GM12891 (cell line): Measurements from ENCODE around the gene CALU.

Source experiments
- DNase-seq: peaks from one replicate; pipeline ENCODE4 v3.0.0; 2011; ENCODE audit warnings: low spot score; ENCODE audit not compliant: insufficient read length
- FAIRE-seq: peaks from 2 replicates; lab custom pipeline; 2011; peaks lifted over from hg19 to GRCh38; lab: Jason Lieb, UNC
- PAX5 ChIP-seq: IDR thresholded peaks from 2 replicates; pipeline ENCODE4 v1.6.1; 2011; ENCODE audit warnings: low read length, moderate library complexity, mild to moderate bottlenecking; ENCODE audit not compliant: insufficient read depth, severe bottlenecking
- POLR2A ChIP-seq: IDR thresholded peaks from 2 replicates; pipeline ENCODE4 v1.6.1; 2011; ENCODE audit warnings: low read depth, low read length, control low read depth
- POLR2AphosphoS5 ChIP-seq: IDR thresholded peaks from 2 replicates; pipeline ENCODE4 v1.6.1; 2011; ENCODE audit warnings: low read depth, low read length, control low read depth
- POU2F2 ChIP-seq: IDR thresholded peaks from 2 replicates; pipeline ENCODE4 v1.6.1; 2011; ENCODE audit warnings: low read depth, mild to moderate bottlenecking, control low read depth, low read length, moderate library complexity
- SPI1 ChIP-seq: IDR thresholded peaks from 2 replicates; pipeline ENCODE4 v1.6.1; 2011; ENCODE audit warnings: low read depth, low read length, control low read depth
- TAF1 ChIP-seq: IDR thresholded peaks from 2 replicates; pipeline ENCODE4 v1.6.1; 2011; ENCODE audit warnings: low read depth, low read length, control low read depth

Gene CALU

GRCh38 chr7:128807191-128807590, 68.0 kb downstream of the CALU start:
- no peak for FAIRE-seq
- DNase-seq = no peak
- TF ChIP-seq SPI1 (no peak), POU2F2 (no peak), TAF1 (no peak), PAX5 (no peak), POLR2A (no peak), POLR2AphosphoS5 (no peak)

DNA sequence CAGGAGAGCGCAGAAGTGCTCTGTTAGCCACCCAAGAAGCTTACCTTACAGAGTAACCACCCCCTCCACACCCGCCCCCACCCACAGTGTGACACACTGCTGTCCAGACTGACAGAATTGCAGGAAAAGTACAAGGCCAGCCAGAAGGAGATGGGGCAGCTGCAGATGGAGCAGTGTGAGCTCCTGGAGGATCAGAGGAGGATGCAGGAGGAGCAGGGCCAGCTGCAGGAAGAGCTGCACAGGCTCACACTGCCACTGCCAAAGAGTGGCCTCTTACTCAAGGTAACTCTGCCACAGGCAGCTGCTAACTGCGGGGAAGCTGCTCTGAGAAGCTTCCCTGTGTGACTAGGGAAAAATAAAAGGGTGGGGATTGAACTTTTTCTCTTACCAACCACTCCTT, 70.2 kb downstream of the CALU start:
- no peak for FAIRE-seq
- no peak for DNase-seq
- no peak for TF ChIP-seq PAX5
- no peak for TF ChIP-seq POLR2A
- TF ChIP-seq TAF1 = no peak
- no peak for TF ChIP-seq SPI1
- TF ChIP-seq POLR2AphosphoS5 = no peak
- TF ChIP-seq POU2F2 = no peak

DNA sequence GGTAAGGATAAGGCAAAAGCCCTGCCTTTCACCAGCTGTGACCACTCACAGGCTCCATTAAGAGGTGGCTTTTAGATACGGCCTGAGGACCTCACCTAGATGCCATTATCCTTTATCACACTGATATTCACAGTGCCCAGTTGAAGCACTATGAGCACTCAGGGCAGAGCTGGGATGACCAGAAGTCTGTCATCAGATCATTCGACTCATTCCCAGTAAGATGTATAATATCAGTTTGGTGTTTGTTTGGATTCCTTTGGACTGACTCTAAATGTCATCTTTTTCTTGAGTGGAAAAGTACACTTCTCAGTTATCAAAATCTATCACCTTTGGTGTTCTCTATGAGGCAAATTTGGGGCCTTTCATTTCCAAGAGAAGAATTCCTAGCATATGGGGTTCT, 71.3 kb downstream of the CALU start:
- no peak for DNase-seq
- no peak for TF ChIP-seq POLR2A
- no peak for TF ChIP-seq POU2F2
- FAIRE-seq = no peak

- TF ChIP-seq POLR2A (no peak), PAX5 (no peak), POU2F2 (no peak), TAF1 (no peak), SPI1 (no peak)
- no peak for FAIRE-seq
- no peak for DNase-seq
These were observed 71.8 kb downstream of the CALU start for GRCh38 chr7:128810997-128811396.

DNA sequence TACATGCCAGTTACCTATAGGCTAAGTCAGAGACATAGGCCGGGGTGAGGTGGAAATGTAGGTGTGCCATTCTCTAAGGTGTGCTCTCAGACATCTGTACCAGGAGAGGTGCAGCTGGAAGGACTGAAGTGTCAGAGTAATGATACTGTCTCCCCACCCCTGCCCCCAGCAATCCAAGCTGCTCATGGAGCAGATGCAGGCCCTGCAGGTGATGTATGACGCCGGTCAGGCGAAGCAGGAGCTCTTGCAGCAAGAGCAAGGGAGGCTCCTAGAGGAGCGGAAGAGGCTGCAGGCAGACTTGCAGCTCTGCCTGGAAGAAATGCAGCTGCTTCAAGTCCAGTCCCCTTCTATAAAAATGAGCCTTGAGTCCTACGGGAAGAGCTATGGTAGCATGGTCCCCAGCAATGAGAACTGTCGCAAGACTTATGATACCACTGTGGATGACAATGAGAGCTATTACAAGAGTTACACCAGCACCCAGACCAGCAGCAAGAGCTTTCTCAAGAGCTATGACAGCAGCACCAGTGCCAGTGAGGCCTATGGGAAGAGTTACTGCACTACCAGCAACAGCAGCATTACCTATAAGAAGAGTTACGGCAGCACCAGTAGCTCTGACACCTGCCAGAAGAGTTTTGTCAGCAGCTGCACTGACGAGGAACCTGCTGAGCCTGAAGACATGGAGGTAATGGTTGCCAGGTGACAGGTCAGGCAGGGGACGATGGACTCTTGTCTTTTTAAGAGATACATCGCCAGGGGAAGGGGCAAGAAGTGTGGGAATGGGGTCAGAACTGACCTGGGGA, 72.7 kb downstream of the CALU start:
- TF ChIP-seq POLR2A (no peak), TAF1 (no peak), POU2F2 (no peak), SPI1 (no peak), PAX5 (no peak), POLR2AphosphoS5 (no peak)
- DNase-seq (no peak), FAIRE-seq (no peak)

DNA sequence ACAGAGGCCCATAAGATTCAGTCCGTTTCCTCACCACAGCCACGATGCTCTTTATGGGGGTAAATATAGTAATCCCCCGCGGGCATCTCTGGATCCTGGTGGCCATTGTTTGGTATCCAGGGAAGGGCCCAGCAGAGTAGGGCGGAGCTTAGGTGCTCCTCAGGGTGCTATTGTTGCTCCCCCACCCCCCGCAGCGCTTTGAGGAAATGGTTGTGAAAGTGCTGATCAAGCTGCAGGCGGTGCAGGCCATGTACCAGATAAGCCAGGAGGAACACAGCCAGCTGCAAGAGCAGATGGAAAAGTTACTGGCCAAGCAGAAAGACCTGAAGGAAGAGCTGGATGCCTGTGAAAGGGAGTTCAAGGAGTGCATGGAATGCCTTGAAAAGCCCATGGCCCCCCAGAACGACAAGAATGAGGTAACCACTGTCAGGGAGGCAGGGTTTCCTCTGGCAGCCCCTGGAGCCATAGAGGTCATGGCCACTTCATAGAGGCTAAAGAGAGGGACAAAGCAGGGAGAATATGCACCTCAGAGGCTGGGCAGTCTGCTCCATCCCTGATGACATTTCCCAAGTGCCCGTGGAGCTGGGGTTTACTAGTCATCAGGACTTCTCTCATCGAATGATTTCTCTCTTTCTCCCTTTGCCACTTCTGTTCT, 73.5 kb downstream of the CALU start:
- no peak for DNase-seq
- no peak for FAIRE-seq
- TF ChIP-seq TAF1 = no peak
- TF ChIP-seq POLR2AphosphoS5 = no peak
- TF ChIP-seq POU2F2 = no peak
- no peak for TF ChIP-seq PAX5
- TF ChIP-seq POLR2A = no peak
- TF ChIP-seq SPI1 = no peak

- DNase-seq (no peak), FAIRE-seq (no peak)
- TF ChIP-seq POU2F2 = no peak
- TF ChIP-seq PAX5 = no peak
- no peak for TF ChIP-seq POLR2A
- TF ChIP-seq TAF1 = no peak
- no peak for TF ChIP-seq SPI1
- TF ChIP-seq POLR2AphosphoS5 = no peak
These were observed 75.3 kb downstream of the CALU start for GRCh38 chr7:128814499-128814898.

- TF ChIP-seq POLR2AphosphoS5 (no peak), SPI1 (peak; percentile 42; the same call in 1 of the 2 replicates), POU2F2 (no peak), PAX5 (no peak), POLR2A (no peak), TAF1 (no peak)
- FAIRE-seq (no peak), DNase-seq (no peak)
These were observed 76.3 kb downstream of the CALU start for GRCh38 chr7:128815289-128815942.

DNA sequence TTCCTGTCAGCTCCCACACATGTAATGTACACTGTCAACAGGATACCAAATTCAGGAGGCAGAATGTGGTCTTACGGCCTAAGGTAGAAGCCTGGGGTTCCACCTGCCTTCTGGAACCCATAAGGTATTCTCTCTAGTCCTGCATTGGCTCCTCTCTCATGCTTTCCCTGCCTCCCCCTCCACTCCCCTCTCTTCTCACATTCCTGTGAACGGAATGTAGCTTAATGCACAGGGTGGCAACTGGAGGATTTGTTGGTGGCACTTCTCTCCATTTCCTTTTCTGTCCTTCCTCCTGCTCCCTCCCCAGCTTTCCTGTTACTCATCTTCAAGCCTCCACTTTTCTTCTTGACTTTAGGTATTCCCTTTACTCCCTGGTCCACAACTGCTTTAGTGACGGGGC, 79.5 kb downstream of the CALU start:
- no peak for TF ChIP-seq POU2F2
- no peak for TF ChIP-seq SPI1
- no peak for TF ChIP-seq TAF1
- no peak for TF ChIP-seq POLR2A
- TF ChIP-seq PAX5 = no peak
- TF ChIP-seq POLR2AphosphoS5 = no peak

More for the DNA sequence above, 79.5 kb downstream of the CALU start:
- DNase-seq (no peak), FAIRE-seq (no peak)
